SKM-1 (cell line): ENCODE data around the gene DHRS1.

Source experiments
- DNase-seq: peaks from one replicate; lab custom pipeline; 2025; ENCODE audit not compliant: unreplicated experiment; lab: John Stamatoyannopoulos, UW

DHRS1 gene

GRCh38 chr14:24285351-24285750, 14.2 kb downstream of the DHRS1 start:
- no peak for DNase-seq

DNA sequence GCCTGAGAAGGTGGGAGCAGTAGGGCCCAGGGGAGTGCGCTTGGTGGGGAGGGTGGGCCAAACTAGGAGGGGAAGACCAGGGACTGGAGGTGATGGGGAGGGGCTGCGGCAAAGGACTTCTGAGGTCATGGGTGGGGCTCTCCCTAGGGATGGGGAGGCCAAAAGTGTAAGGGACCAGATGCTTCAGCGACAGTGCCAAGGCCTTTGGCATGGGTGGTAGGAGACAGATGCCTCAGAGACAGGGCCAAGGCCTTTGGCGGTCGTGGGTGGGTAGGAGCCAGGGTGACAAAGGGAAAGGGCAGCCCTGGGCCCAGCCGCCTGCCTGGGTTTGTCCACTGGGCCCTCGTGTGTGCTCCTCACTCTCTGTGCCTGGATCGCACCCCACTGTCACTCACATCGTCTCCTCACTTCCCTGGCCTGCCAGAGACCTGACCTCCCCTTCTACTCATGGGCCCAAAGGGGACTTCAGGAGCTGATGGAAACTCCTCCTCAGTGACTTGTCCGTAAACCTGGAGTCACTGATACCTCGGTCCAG, 15.0 kb downstream of the DHRS1 start:
- no peak for DNase-seq

- no peak for DNase-seq
Measured at GRCh38 chr14:24283796-24284460, 15.7 kb downstream of the DHRS1 start.

DNA sequence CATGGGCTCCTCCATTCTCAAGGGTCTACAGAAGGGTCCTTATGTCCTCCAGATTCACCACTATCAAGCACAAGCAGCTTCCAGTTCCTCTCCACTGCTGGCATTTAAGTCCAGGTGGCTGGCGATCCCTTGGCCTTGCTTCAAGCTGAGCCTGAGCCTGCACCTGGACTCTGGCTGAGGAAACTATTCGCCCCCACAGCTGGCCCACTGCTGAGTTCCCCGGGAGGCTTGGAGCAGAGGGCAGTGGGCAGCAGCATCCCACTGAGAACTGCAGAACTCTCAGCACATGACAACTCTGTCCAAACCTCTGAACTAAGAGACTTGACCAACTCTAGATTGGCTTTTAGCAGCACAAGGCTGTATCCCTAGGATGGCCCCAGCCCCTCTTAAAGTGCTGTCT, 16.8 kb downstream of the DHRS1 start:
- DNase-seq, result no peak

DNA sequence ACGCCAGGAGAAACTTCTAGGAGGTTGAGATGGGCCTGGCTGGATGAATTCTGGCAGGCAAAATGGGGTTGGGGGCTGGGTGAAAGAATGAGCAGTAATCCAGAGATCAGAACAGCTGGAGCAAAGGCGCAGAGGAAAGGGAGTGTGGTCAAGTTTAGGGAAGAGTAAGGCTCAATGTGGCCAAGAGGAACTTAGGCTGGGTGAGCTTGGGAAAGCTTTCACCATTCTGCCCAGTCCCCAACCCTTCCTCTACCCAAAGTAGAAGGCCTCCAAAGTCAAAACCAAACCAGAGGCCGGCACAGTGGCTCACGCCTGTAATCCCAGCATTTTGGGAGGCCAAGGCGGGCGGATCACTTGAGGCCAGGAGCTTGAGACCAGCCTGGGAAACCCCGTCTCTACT, 17.9 kb downstream of the DHRS1 start:
- DNase-seq, result no peak

- no peak for DNase-seq
Measured at GRCh38 chr14:24280797-24281460, 18.7 kb downstream of the DHRS1 start.

- no peak for DNase-seq
Measured at GRCh38 chr14:24279301-24280186, 20.0 kb downstream of the DHRS1 start.

GRCh38 chr14:24278424-24278823, 21.2 kb downstream of the DHRS1 start:
- DNase-seq, result no peak

- peak; percentile 64 for DNase-seq
Measured at GRCh38 chr14:24277606-24278321, 21.8 kb downstream of the DHRS1 start.

DNA sequence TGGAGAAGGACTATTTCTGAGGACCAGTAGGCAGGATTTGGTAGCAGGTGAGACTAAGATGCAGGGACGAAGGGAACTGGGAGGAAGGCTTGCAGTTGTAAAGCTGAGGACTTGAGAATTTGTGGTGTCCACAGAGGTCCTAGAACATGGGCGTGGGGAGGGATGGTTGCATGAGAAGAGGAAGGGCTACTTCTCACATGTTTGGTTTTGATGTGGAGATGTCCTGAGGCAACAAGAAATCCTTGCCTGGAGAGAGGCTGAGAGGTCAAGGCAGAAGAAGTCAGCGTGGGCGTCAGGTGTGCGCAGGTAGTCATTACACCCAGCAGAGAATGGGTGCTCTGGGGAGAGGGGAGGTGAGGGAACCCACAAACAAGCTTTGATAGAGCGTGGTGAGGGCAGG, 22.5 kb downstream of the DHRS1 start:
- DNase-seq, result no peak

DNA sequence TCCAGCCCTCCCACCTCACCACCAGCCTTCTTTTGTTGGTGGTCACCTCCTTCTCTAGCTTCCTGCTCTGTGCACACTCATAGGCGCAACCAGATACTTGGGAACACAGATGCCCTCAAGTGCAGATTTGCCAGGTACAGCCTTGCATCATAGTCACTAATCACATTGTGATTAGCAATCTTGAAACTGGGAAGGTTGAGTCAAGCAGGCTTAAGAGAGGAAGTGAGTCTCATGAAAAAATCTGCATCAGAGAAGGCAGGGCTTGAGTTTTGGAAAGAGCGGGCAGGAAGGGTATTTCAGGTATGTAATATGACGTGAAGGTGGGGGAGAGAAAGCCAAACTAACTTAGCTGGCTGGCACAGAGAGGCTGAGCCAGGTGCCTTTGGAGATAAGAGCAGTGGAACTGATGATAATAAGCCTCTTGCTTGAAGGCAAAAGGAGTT, 25.5 kb downstream of the DHRS1 start:
- DNase-seq, result peak; percentile 14

DNA sequence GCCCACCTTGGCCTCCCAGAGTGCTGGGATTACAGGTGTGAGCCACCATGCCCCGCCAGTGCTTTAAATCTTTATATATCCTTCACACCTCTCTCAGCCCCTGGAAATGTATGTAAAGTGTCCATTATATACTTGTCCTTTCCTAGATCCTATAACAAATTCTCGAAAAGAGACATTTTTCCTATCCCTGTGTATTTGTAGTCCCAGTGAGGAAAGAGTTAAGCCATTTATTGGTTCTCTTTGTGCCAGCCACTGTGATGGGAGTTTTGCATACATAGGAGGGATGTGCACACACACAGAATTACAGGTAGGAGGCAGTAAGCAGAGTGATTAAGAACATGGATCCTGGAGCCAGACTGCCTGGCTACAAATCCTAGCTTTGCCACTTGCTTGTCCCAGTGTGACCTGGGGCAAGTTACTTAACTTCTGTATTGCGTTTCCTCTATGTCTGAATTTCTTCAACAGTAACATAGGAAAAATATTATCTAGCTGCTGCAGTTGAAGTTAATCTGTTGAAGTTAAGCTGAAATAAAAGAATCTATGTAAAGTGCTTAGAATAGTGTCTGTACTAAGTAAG, 26.1 kb downstream of the DHRS1 start:
- no peak for DNase-seq

- DNase-seq, result no peak
Measured at GRCh38 chr14:24272467-24272866, 27.1 kb downstream of the DHRS1 start.

GRCh38 chr14:24271834-24272263, 27.7 kb downstream of the DHRS1 start:
- no peak for DNase-seq

DNA sequence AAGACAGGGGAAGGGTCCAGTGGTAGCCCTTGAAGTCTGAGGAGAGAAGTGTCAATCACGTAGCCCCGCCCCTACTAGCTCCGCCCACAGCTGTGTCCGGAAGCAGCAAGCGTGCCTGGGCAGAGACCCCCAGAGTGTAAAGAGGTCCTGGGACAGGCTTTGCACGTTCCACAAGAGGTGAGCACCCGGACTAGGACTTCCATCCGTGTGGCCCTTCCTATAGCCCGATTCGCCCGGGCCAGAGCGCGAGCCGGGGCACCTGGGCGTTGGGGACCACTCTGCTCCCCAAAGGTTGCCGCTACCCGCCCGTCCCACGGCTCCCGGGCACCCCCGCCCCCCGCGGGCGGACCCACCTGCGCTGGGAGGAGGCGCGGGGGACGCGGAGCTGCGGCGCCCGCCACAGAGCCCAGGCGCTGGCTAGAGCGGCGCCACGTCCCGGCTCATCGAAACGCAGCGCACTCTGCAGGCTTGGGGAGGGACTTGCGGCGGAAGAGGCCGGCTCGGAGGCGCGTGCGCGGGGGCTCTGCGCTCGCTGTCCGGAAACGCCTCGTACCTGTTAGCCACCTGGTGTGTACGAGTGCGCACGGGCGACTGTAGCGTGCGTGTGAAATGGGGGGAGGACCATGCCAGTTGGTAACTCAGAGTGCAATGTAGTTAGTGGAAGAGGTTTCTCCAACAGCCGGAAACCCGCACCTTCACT, 28.3 kb downstream of the DHRS1 start, which contains the start of gene RABGGTA:
TSS of gene RABGGTA (minus strand) at position 464 of the 700 bp plus-strand sequence. CDS start 482 bp downstream, outside the sequence.
- DNase-seq, result peak; percentile 16

GRCh38 chr14:24270537-24271133, 28.9 kb downstream of the DHRS1 start:
- DNase-seq, result no peak

DNA sequence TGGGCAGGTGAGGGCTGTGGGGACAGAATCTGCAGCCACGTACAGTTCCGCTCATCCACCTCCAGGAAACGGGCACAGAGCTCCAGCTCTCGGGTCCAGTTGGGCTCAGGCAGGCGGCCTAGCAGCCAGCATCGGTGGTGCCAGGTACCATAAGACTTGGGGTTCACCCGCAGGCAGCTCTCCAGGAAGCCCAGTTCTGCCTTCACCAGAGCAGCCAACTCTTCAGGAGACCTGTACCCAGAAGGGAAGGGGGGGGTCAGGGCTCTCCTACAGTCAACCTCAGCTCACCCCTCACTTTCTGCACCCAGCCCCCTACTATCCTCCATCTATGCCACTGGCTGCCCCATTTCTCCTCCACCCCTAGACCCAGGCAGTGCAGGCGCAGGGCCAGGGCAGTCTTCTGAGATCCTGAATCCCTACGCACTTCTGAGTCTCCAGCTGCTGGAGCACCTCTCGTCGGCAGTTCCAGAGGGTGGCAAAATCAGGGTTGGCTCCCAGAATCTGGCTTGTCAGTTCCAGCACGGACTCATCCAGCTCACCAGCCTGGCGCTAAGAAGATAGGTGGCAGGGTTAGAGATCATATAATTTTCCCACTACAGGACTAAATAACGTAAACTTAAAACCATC, 29.6 kb downstream of the DHRS1 start:
- no peak for DNase-seq

DNA sequence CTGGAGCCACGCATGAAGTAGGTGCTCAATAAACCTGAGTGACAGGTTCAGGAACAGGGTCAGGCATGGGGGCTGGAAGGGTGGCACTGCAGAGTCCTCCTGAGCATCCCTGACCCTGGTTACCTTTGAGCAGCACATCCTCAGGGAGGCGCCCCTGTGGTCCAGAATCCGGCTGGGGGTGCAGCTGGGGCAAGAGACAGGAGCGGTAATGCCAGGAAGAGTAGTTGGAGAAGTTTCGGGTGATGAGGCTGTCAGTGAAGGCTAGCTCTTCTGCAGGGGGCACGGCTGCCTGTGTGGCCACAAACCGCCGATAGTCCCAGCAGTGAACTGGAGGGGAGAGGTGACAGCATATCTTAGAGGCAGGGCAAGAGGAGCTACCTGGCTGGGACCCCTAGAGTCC, 30.2 kb downstream of the DHRS1 start:
- no peak for DNase-seq

GRCh38 chr14:24268225-24268624, 31.4 kb downstream of the DHRS1 start:
- no peak for DNase-seq
